Fibroblast of pulmonary artery (primary cell): ENCODE data around the gene SYT14.
"Not testable (repeated sequence)": the region's sequence is repeated elsewhere in the genome, so short reads cannot be mapped to it uniquely, and the experiment has no call there.

Experiments
- DNase-seq: peaks from one replicate; pipeline ENCODE4 v3.0.0-alpha.2; 2010; ENCODE audit warnings: low read depth
- H3K4me3 ChIP-seq: replicated peaks from 2 replicates; pipeline ENCODE4 v1.5.1; 2011; ENCODE audit warnings: low read depth, mild to moderate bottlenecking, control low read depth, low read length, moderate library complexity
- CTCF ChIP-seq: IDR thresholded peaks from 2 replicates; pipeline ENCODE4 v1.5.1; 2011; ENCODE audit warnings: mild to moderate bottlenecking, control low read depth, low read length, inconsistent platforms; ENCODE audit errors: missing control alignments

SYT14 gene

GRCh38 chr1:209965996-209966395, 28.0 kb downstream of the SYT14 start:
- no peak for TF ChIP-seq CTCF
- no peak for DNase-seq
- H3K4me3 ChIP-seq: no peak overlapping the region

- not testable (repeated sequence) for H3K4me3 ChIP-seq, DNase-seq
Measured at GRCh38 chr1:209978721-209979120, 40.7 kb downstream of the SYT14 start.

GRCh38 chr1:209983953-209984352, 45.9 kb downstream of the SYT14 start:
- H3K4me3 ChIP-seq: no peak overlapping the region
- DNase-seq: no peak
- no peak for TF ChIP-seq CTCF

GRCh38 chr1:209985002-209985401, 47.0 kb downstream of the SYT14 start:
- DNase-seq: no peak
- no peak for TF ChIP-seq CTCF

GRCh38 chr1:209988706-209989105, 50.7 kb downstream of the SYT14 start:
- no peak overlapping the region for H3K4me3 ChIP-seq
- DNase-seq: peak; percentile 13
- no peak for TF ChIP-seq CTCF

More at GRCh38 chr1:209985002-209985401, 47.0 kb downstream of the SYT14 start:
- H3K4me3 ChIP-seq: no peak overlapping the region

GRCh38 chr1:209989525-209989924, 51.5 kb downstream of the SYT14 start:
- peak; percentile 15 for TF ChIP-seq CTCF
- peak; percentile 54 for DNase-seq
- H3K4me3 ChIP-seq: no peak overlapping the region

- no peak for TF ChIP-seq CTCF
- no peak for DNase-seq
- H3K4me3 ChIP-seq: no peak overlapping the region
Measured at GRCh38 chr1:209993061-209993830, 55.2 kb downstream of the SYT14 start.
